SW 1271 (cell line): ENCODE data around the gene FBXO46.
"Not testable (repeated sequence)": the region's sequence is repeated elsewhere in the genome, so short reads cannot be mapped to it uniquely, and the experiment has no call there.

Experiments used
- DNase-seq, 2 experiments: peaks; one replicate each; lab custom pipeline; 2025; lab: John Stamatoyannopoulos, UW

Gene FBXO46

DNA sequence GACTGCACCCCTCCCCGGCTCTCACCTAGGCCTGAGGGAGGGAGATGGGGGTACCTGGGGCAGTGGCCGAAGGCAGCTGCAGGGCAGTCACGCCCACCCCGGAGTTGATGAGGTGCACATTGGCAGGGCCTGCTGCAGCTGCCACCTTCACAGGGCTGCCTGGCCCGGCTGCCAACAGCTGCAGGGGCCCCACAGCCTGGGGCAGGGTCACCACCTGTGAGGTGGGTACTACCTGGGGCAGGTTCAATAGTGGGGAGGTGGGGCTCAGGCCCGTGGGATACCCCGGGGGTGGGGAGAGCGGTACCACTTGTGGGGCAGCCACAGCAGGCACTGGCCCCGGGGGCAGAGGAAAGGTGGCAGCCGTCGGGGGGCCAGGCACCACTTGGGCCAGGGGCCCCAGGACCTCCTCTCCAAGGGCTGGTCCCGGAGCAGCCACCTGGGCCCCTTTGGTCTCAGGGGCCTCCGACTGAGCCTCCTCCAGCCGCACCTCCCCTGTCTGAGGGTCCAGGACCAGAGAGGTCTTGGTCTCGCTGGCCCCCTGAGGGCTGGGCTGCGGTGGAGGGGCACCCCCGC lies 35.7 kb upstream of the FBXO46 start:
- DNase-seq, result no peak

DNA sequence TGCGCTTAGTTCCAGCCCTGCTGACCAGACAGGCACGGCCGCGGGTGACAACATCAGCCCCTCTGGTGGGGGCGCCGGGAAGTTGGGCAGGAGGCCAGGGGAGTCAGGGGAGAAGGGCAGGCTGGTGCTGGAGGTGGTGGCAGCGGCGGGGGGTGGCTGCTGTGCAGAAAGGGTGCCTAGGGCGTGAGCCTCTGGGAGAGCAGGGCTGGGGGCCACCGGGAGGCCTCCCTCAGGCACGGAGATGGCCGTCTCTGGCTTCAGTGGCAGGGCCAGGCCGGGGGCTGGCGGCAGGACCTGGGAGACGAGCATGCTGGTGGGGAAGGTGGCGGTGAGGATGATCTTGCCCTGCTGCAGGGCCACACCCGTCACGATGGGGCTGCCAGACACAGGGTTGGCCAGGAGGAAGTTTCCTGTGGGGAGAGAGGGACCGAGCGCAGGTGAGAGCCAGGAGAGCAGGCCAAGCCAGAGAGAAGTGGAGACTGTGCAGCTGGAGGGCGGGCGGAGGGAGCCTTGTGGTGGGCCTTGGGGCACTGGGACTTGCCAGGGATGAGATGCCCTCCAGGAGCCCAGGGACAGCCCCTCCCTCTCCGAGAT lies 35.1 kb upstream of the FBXO46 start:
- no peak for DNase-seq

DNA sequence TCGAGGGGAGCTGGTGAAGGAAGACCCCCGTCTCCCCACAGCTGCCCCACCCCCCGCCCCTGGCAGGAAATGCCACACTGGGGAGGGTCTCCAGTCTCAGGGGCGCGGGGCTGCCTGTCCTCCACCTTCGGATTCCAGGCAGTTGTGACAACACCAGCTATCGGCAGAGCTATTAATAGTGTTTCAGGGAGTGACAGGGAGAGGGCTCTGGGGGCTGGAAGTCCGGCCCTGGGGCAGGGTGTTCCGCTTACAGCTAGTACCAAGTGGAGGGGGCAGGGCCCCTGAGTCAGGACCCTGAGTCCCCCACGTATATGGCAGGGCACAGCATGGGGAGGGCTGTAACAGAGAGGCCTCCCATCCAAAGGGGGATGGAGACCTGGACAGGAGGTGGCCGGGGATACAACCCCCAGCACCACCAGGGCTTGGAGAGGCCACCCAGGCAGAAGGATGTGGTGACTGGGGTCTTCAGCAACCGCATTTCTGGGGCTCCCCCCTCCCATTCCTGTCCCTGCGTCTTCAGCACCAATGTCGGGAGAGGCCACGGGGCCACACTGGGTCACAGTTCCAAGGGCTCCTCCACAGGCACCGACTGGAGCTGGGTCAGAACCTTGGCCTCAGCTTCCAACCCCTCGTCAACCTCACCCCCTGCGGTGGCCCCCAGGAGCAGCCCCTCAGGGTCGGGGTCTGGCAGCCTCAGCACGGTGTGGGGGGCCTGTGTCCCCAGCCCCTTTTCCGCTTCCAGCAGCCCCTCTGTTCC lies 34.4 kb upstream of the FBXO46 start:
- no peak for DNase-seq

DNA sequence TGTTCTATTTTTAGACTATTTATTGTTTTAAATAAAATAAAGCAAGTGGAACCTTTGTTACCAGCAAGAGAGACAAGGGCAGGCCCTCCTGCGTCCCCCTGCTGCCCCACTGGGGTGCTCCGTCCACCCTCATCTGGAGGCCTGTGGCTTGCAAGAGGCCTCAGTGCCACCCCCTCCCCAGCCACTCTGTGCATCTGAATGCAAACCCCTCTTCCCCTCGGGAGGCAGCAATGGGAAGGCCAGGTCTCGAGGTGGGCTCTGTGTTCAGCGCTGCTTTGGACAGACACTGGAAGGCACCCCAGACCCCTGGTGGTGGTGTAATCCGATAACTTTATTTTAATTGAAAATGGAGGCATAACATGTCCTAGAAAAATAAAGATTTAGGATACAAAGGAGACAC lies 33.8 kb upstream of the FBXO46 start:
- DNase-seq, result no peak

DNA sequence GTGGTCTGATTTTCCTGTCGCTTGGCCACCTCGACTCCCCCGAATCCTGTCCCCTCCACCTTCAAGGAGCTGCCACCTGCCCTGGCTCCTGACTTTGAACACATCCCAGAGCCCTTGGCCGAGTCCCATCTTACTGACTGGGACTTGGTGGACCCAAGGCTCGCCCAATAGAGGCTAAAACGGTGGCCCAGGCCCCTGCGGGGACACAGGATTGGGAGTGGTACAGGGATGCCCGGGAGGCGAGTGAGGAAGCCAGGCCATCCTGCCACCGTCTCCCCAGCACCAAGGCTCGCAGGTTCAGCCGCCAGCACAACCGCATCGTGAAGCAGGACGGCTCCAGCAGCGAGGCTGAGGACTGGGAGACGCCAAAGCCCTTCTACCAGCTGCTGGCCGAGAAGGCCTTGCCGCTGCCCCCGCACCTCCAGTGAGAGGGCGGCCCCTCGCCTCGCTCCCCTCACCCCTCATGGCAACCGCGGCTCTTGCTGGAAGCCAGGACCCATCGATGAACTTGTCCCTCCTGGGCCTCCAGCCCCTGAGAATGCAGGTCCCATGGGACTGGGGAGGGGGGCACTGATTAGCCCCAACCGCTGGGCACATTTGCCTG lies 33.1 kb upstream of the FBXO46 start:
- no peak for DNase-seq

DNA sequence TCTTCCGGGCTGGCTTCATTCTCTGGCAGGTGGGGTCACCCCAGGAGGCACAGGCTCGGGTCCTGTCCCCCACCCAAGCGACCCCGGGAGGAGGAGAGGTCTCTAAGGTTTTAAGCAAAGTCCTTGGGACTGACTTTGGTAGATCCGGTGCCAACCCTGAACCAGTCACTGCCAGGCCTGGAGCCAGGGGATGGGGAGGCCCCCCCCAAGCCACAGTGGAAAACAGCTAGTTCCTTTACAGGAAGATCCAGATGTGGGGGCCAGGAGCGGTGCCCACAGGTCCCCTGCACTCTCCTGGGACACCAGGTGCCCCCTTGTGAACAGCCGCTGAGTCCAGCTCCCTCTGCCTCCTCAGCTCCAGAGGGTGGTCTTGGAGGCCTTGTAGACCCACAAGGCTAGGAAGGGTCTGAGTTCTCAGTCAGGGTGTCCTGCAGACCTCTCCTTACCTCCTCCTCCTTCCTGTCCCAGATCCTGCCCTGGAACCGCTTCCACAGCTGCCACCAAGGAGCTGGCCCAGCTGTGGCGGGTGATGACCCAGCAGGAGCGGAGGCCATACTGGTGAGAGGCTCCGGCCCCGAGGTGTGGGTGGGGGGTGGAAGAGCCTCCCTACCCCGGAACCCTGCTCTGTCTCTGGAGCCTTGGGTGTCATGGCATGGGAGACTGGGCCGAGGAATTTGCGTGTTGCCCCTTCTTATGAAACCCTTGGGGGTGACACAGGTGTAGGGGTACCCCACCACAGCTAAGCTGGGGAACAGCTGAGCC lies 32.4 kb upstream of the FBXO46 start:
- no peak for DNase-seq

DNA sequence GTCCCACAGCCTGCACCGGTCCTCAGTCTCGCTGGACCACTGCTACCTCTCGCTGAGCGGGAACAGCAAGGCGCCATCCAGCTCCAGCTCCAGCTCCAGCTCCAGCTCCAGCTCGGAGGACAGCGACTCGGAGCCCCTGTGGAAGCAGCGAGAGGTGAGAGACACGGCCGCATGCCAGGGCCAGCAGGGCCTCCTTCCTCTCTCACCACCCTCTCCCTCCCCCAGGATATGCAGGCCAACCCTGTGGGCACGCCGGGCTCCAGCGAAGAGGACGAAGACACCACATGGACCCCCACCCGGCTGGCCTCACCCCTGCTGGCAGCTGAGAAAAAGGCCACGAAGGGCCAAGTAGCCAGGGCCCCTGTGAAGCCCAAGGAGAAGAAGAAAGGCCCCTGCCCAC lies 31.0 kb upstream of the FBXO46 start:
- no peak for DNase-seq

DNA sequence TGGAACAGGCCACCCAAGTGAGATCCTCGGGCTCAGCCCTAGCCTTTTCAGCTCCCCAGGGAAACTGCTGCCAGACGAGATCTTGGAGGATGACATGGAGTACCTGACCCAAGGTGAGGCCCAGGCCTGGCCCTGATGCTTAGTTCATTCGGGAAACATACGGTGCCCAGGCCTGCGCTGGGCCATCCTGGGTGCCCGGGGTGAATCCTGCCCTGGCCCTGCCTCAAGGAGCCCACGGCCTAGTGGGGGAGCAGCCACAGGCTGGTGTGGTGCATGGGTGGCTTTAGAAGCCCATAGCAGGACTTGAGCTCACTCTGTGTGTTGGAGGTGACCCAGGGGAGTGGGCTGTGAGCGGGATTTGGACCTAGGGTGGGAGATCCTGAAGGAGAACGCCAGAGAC lies 28.2 kb upstream of the FBXO46 start:
- no peak for DNase-seq

DNA sequence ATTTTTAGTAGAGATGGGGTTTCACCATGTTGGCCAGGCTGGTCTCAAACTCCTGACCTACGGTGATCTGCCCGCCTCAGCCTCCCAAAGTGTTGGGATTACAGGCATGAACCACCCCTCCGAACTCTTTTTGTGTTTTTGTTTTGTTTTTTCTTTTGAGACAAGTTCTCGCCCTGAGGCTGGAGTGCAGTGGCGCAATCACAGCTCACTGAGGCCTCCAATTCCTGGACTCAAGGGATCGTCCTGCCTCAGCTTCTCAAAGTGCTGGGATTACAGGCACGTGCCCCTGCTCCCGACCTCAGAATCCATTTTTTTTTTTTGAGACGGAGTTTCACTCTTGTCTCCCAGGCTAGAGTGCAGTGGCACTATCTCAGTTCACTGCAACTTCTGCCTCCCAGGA lies 27.0 kb upstream of the FBXO46 start:
- DNase-seq, result no peak

DNA sequence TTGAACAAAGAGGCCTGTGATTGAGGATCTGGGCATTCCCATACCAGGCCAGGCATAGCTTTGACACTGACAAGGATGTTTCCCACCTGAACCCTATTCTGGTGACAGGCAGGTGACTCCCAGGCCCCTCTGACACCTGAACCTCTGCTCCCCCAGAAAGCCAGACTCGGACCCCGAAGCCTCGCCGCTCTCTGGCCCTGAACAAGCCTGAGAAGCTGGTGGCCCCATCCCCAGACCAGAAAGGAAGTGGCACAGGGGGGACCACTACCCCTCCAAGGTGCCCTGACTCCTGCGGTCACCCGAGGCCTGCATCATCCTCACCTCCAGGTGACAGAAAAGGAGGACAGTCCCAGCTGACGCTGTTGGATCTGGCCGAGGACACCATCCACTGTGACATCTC lies 23.6 kb upstream of the FBXO46 start:
- no peak for DNase-seq

DNA sequence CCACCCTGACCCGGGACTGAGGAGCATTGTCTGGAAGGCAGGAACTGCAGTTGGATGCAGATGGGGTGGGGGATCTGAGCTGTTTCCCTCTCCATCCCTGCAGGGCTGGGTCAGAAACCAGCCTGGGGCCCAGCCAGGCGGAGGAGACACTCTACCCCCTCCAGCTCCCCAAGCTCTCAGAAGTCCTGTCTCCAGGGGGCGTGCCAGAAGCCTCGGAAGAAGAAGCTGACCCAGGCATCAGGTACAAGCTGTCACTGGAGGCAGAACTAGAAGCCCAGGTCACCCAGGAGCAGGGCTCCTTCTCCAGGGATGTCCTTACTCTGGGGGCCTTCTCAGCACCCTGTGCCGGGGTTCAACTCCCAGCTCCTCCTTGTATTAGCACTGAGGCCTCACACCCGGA lies 22.9 kb upstream of the FBXO46 start:
- no peak for DNase-seq

DNA sequence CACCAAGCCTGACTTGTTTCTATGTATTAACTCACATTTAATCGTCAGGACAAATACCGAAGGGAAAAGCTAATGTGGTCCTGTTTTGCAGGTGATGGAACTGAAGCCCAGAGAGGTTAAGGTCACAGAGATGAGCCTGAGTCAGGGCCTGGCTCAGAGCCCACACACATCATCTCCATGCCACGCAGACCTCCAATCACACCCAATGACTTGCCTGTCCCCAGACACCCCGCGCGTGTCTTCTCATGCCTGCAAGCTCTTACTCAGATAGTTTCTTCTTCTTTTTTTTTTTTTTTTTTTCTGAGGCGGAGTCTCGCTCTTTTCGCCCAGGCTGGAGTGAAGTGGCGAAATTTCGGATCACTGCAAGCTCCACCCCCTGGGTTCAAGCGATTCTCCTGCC lies 21.9 kb upstream of the FBXO46 start:
- no peak for DNase-seq

DNA sequence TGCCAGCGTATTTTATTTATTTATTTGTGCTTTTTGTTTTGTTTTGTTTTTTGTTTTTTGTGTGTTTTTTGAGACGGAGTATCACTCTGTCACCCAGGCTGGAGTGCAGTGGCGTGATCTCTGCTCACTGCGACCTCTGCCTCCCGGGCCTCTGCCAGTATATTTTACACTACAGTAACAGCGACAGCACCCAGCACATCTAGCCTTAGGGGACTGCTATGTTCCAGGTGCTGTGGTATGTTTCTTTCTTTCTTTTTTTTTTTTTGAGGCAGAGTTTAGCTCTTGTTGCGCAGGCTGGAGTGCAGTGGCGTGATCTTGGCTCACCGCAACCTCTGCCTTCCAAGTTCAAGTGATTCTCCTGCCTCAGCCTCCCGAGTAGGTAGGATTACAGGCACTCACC lies 20.8 kb upstream of the FBXO46 start:
- DNase-seq, result not testable (repeated sequence)

DNA sequence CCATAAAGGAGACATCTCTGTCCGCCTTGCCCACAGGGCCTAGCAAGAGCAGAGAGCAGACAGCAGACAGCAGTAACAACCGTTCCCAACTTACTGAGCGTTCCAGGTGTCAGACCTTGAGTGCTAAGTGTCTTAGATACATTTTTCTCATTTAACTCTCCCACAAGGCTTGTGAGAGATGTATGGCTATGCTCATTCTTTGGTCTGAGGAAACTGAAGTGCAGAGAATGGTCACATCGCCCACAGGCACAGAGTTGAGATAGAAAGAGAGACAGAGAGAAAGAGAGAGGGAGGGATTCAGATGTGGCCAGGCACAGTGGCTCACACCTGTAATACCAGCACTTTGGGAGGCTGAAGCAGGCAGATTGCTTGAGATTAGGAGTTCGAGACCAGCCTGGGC lies 16.8 kb upstream of the FBXO46 start:
- DNase-seq, result no peak

DNA sequence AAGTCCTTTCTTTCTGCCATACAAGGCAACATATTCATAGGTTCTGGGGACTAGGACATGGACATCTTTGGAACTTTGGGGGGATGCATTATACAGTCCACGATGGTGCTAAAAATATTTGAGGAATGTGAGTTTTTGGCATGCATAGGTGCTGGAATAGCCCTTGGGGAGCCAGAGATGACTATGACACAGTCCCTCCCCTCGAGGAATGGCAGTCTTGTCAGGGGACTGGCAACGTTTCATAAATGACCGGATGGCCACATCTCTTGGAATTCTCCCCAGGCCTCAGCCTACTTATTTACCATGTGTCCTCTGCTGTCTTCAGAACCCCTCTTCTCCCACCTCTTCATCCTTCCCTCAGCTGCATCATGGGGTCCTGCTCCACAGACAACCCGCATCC lies 16.2 kb upstream of the FBXO46 start:
- no peak for DNase-seq

DNA sequence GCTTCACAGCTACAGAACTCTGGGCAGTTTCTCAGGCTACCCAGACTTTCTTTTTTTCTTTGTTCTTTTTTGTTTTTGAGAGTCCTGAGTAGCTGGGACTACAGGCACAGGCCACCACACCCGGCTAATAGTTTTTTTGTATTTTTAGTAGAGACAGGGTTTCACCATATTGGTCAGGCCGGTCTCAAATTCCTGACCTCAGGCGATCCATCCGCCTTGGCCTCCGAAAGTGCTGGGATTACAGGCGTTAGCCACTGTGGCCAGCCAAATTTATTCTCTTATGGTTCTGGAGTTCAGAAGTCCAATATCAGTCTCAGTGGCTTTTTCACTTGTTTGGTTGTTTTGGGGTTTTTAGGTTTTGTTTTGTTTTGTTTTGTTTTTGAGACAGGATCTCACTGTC lies 14.9 kb upstream of the FBXO46 start:
- no peak for DNase-seq

DNA sequence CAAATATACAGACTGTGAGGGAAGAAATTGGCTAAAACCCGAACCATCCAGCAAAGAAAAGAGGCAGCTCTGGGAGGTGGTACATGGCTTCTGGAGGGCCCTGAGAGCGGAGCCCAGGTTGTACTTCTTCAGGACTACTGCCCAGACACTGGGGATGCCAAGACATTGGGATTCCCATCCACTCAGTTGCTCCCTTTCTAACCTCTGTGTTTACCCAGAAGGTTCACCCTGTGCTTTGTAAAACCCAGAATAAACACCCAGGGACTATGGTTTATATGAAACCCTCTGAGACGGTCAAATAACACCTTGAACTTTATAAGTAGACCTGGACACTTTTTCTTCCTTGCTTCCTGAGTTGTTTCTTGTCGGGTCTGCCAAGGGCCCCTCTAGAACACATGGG lies 12.3 kb upstream of the FBXO46 start:
- no peak for DNase-seq

DNA sequence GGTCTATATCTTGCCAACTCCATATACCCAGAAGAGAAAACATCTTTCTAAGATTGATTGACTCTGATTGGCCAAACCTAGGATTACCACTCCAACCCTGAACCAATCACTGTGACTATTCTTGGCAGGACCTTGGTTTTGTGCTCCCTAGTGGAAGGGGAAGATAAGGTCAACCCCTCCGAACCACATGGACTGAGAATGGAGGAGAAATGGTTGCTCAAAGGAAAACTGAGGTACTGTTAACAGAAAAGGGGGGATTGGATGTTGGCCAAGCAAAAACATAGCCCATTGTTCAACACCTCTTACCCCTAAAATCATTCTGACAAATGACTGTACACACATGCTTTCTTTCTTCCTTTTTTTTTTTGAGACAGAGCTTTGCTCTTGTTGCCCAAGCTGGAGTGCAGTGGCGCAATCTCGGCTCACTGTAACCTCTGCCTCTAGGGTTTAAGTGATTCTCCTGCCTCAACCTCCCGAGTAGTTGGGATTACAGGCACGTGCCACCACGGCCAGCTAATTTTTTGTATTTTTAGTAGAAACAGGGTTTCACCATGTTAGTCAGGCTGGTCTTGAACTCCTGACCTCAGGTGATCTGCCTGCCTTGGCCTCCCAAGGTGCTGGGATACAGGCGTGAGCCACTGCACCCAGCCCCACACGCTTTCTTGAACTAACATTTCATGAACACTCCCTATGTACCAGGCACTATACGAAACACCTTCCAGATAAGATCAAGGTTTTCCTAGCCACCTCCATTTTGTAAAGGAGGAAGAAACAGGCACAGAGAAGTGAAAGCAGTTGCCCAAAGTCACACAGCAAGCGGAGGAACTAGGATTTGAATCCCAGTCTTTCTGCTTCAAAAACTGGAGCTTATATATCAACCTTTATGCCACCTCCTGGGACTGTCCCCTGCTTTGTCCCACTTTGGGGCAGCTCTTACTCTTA lies 9.1 kb upstream of the FBXO46 start:
- no peak for DNase-seq

DNA sequence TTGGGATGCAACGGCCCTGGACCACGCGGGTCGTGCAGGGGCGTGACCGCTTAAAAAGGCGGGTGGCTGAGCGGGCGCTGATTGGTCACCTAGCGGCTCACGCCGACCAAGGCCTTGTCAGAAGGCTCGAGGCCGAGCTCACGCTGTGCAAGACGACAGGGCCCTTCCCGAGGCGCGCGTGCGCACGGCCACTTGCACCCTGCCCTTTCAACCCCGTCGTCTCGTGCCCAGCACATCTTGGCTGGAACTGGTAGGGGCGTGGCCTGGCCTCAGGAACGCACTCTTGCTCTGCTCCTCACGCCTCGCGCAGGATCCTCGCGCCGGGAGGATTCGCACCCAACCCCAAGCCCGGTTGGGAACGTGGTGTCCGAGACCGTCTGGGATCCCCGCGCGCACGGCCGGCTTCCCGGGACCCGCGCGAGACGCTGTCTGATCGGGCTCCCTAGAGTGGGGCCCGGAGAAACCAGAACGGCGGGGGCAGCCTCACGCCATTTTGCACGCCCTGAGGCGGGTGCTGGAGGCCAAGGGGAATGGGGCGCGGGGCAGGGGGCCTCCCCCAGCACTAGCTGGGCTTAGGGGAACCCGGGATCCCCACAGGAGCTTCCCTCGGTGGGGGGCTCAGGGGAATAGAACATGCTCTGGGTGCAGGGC lies 2.6 kb upstream of the FBXO46 start, which contains the start of gene MEIOSIN:
MEIOSIN (plus strand) TSS at position 280 of the 651 bp plus-strand sequence. CDS start 1,938 bp downstream, outside the sequence.
- no peak for DNase-seq

DNA sequence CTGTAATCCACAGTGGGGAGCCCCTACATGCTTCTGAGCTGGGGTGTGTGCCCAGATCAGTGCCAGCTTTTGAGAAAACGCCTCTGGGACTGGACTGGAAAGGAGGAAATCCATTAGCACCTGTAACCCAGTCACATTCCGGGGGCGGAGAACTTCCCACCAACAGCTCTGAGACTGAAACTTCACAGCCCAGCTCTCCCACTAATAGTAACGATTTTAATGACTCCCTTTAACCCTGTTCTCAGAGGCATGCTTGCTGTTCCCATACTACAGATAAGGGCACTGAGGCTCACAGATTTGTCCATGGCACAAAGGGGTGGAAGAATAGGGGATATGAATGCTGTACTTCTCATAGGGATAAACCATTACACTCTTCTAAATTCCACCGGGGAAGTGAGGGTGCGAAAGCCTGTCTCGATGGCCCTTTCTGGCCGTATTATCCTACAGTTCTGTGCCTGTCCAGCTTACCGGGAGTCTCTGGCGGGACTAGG lies 851 bp downstream of the FBXO46 start:
- DNase-seq, result no peak

DNA sequence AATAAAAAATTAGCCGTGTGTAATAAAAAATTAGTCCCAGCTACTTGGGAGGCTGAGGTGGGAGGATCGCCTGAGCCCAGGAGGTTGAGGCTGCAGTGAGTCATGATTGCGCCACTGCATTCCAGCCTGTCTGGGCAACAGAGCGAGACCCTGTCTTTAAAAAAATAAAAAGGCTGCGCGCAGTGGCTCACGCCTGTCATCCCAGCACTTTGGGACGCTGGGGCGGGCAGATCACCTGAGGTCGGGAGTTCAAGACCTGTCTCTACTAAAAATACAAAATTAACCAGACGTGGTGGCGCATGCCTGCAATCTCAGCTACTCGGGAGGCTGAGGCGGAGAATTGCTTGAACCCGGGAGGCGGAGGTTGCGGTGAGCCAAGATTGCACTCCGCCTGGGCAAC lies 2.0 kb downstream of the FBXO46 start:
- not testable (repeated sequence) for DNase-seq
